Measurements from ENCODE around the gene CIB2. TPM values are rescaled to one million over a fixed set of nuclear protein-coding genes. Genes with fewer than 3 reads are reported as not detected.
"Not testable (repeated sequence)": the region's sequence is repeated elsewhere in the genome, so short reads cannot be mapped to it uniquely, and the experiment has no call there.

The CIB2 gene
- total RNA-seq, 2 donors from 2014 or later, result 16.7 to 23.0 TPM

GRCh38 chr15:78156653-78157052 is 25.4 kb upstream of the CIB2 start:
- 28% methylated on average over 1 of the region's 1 CpG for WGBS
- Histone ChIP-seq H3K27ac (no peak overlapping the region), H3K36me3 (peaks cover 0 to 5% of the 10 kb centered on the region in 2 donors)

GRCh38 chr15:78155355-78155939 is 24.2 kb upstream of the CIB2 start:
- DNase-seq (ENCODE audit: low spot score), result no peak
- Histone ChIP-seq H3K27ac (peak overlapping the region; percentile 29 to 52), H3K27me3 (replicated peaks; ENCODE audit: insufficient read depth) (no peaks in the 10 kb centered on the region), H3K36me3 (peaks cover 0 to 5% of the 10 kb centered on the region in 2 donors), H3K9me3 (no peaks in the 10 kb centered on the region), H3K4me3 (no peak overlapping the region), H3K4me1 (replicated peaks) (peaks cover 9% of the 10 kb centered on the region)
- intact Hi-C loops (cut with DNase I), result no loop called here
- TF ChIP-seq CTCF (IDR thresholded peaks at IDR 0.05) (no peak), POLR2A (IDR thresholded peaks at IDR 0.05) (no peak), POLR2AphosphoS5 (IDR thresholded peaks at IDR 0.05) (no peak)
- 28% methylated on average over 4 of the region's 4 CpGs for WGBS

More at GRCh38 chr15:78156653-78157052, 25.4 kb upstream of the CIB2 start:
- no peak for DNase-seq (ENCODE audit: low spot score)
- H3K4me1 ChIP-seq (replicated peaks), result peaks cover 9% of the 10 kb centered on the region
- H3K9me3 ChIP-seq, result no peaks in the 10 kb centered on the region
- TF ChIP-seq CTCF (IDR thresholded peaks at IDR 0.05) (no peak), POLR2A (IDR thresholded peaks at IDR 0.05) (no peak), POLR2AphosphoS5 (IDR thresholded peaks at IDR 0.05) (no peak)
- H3K27me3 ChIP-seq (replicated peaks; ENCODE audit: insufficient read depth), result no peaks in the 10 kb centered on the region
- H3K4me3 ChIP-seq, result no peak overlapping the region
- intact Hi-C loops (cut with DNase I), result no loop called here

- WGBS, result 55% methylated on average over 3 of the region's 3 CpGs
- TF ChIP-seq POLR2A (IDR thresholded peaks at IDR 0.05), result no peak
- TF ChIP-seq CTCF (IDR thresholded peaks at IDR 0.05), result no peak
- no peak for TF ChIP-seq POLR2AphosphoS5 (IDR thresholded peaks at IDR 0.05)
- no peak overlapping the region for H3K4me3 ChIP-seq
- H3K27ac ChIP-seq, result peak overlapping the region in 1 of 2 donors; percentile 52
- no peaks in the 10 kb centered on the region for H3K9me3 ChIP-seq
- H3K27me3 ChIP-seq (replicated peaks; ENCODE audit: insufficient read depth), result no peaks in the 10 kb centered on the region
- peaks cover 0 to 5% of the 10 kb centered on the region in 2 donors for H3K36me3 ChIP-seq
- intact Hi-C loops (cut with DNase I), result no loop called here
- DNase-seq (ENCODE audit: low spot score), result no peak
- peaks cover 9% of the 10 kb centered on the region for H3K4me1 ChIP-seq (replicated peaks)
Measured at GRCh38 chr15:78154955-78155354, 23.7 kb upstream of the CIB2 start.

GRCh38 chr15:78151075-78151474 is 19.8 kb upstream of the CIB2 start:
- intact Hi-C loops (cut with DNase I); H3K27ac ChIP-seq; H3K27me3 ChIP-seq (replicated peaks; ENCODE audit: insufficient read depth); H3K36me3 ChIP-seq; H3K4me1 ChIP-seq (replicated peaks); H3K9me3 ChIP-seq; DNase-seq (ENCODE audit: low spot score); H3K4me3 ChIP-seq: not testable (repeated sequence)
- 95% methylated on average over 8 of the region's 8 CpGs for WGBS

GRCh38 chr15:78149805-78150751 is 18.8 kb upstream of the CIB2 start:
- DNase-seq (ENCODE audit: low spot score), result no peak
- Histone ChIP-seq H3K36me3 (no peaks in the 10 kb centered on the region), H3K9me3 (no peaks in the 10 kb centered on the region), H3K27ac (peak overlapping the region; percentile 74 to 79), H3K4me3 (peak overlapping the region; percentile 79 to 86), H3K4me1 (replicated peaks) (peaks cover 4% of the 10 kb centered on the region), H3K27me3 (replicated peaks; ENCODE audit: insufficient read depth) (no peaks in the 10 kb centered on the region)
- WGBS, result 13% methylated on average over 20 of the region's 20 CpGs
- intact Hi-C loops (cut with DNase I), result no loop called here
- TF ChIP-seq POLR2AphosphoS5 (IDR thresholded peaks at IDR 0.05) (no peak), POLR2A (IDR thresholded peaks at IDR 0.05) (no peak), CTCF (IDR thresholded peaks at IDR 0.05) (no peak)

All from prostate gland (tissue), 2 donors.